WTC11 (cell line): ENCODE measurements around the gene CSNK1A1L. TPM values are rescaled to one million over a fixed set of nuclear protein-coding genes. Genes with fewer than 3 reads are reported as not detected.

Experiments used
- ATAC-seq: fragments of 200-7000 bp; cut with Tn5 transposase; 2 replicates; pipeline ENCODE4 v1.10.0; 2021; ENCODE audit warnings: mild to moderate bottlenecking, moderate library complexity
- CTCF ChIA-PET: fragments of 300-600 bp; sonication (Branson Sonifier 250); formaldehyde crosslinking; loops from one replicate; lab custom pipeline; 2021; ENCODE audit warnings: antibody characterized with exemption; lab: Charles Lee
- POLR2A ChIA-PET: fragments of 350-600 bp; sonication (Branson Sonifier 250); formaldehyde crosslinking; loops from one replicate; lab custom pipeline; 2021; ENCODE audit warnings: antibody characterized with exemption; lab: Charles Lee
- DNase-seq: peaks from one replicate; pipeline ENCODE4 v3.0.0; 2021; ENCODE audit warnings: low spot score
- H3K27ac Mint-ChIP-seq: 2 replicates; pipeline ENCODE4 v1.8.0; 2021; ENCODE audit warnings: mixed read lengths
- H3K27me3 Mint-ChIP-seq: 2 replicates; pipeline ENCODE4 v1.8.0; 2021; ENCODE audit warnings: low read depth, mild to moderate bottlenecking, moderate library complexity, mixed read lengths
- H3K36me3 Mint-ChIP-seq: 2 replicates; pipeline ENCODE4 v1.8.0; 2021; ENCODE audit warnings: mixed read lengths
- H3K4me1 Mint-ChIP-seq: 2 replicates; pipeline ENCODE4 v1.8.0; 2022; ENCODE audit warnings: mixed read lengths
- H3K4me3 Mint-ChIP-seq: 2 replicates; pipeline ENCODE4 v1.8.0; 2021; ENCODE audit warnings: mild to moderate bottlenecking, moderate library complexity, mixed read lengths
- H3K9me3 Mint-ChIP-seq: 2 replicates; pipeline ENCODE4 v1.8.0; 2021; ENCODE audit warnings: mixed read lengths
- CTCF ChIP-seq: fragments of 200-600 bp; IDR thresholded peaks from 2 replicates; pipeline ENCODE4 v1.8.0; 2022; ENCODE audit warnings: antibody characterized with exemption
- ERG ChIP-seq: fragments of 250-450 bp; sonication (Bioruptor Pico); IDR thresholded peaks from 2 replicates; pipeline ENCODE4 v1.8.0; 2021; ENCODE audit warnings: mild to moderate bottlenecking
- ESRRA ChIP-seq: sonication (generic); formaldehyde crosslinking; IDR thresholded peaks from 2 replicates; pipeline ENCODE4 v1.8.1; 2022; ENCODE audit warnings: mild to moderate bottlenecking, missing genetic modification reagents, borderline replicate concordance
- FOXP1 ChIP-seq: sonication (generic); formaldehyde crosslinking; IDR thresholded peaks from 2 replicates; pipeline ENCODE4 v1.8.0; 2022; ENCODE audit warnings: missing genetic modification reagents, mild to moderate bottlenecking, moderate library complexity, borderline replicate concordance
- MYBL2 ChIP-seq: sonication (generic); formaldehyde crosslinking; IDR thresholded peaks from 2 replicates; pipeline ENCODE4 v1.8.1; 2023; ENCODE audit warnings: mild to moderate bottlenecking, moderate library complexity, missing genetic modification reagents
- OVOL2 ChIP-seq: fragments of 250-450 bp; sonication (Bioruptor Pico); IDR thresholded peaks from 2 replicates; pipeline ENCODE4 v1.9.0; 2021; ENCODE audit warnings: mild to moderate bottlenecking, borderline replicate concordance
- SP1 ChIP-seq: sonication (generic); formaldehyde crosslinking; conservative IDR thresholded peaks from 2 replicates; pipeline ENCODE4 v1.8.1; 2022; ENCODE audit warnings: missing genetic modification reagents
- ZNF263 ChIP-seq: sonication (generic); formaldehyde crosslinking; IDR thresholded peaks from 2 replicates; pipeline ENCODE4 v1.8.1; 2022; ENCODE audit warnings: low read depth, mild to moderate bottlenecking, moderate library complexity, missing genetic modification reagents
- total RNA-seq: library from RNA; stranded (reverse); gene quantifications from 3 replicates; pipeline ENCODE4 v1.2.3, GENCODE V29; 2021
- TF ChIP-seq, protein P1 (sequence below): fragments of 250-450 bp; sonication (Bioruptor Pico); IDR thresholded peaks from 2 replicates; pipeline ENCODE4 v2.1.2; 2022; ENCODE audit warnings: mild to moderate bottlenecking, moderate library complexity
- TF ChIP-seq, protein P2 (sequence below): sonication (generic); formaldehyde crosslinking; IDR thresholded peaks from 2 replicates; pipeline ENCODE4 v1.8.0; 2022; ENCODE audit warnings: missing genetic modification reagents
- TF ChIP-seq, protein P3 (sequence below): sonication (generic); formaldehyde crosslinking; IDR thresholded peaks from 2 replicates; pipeline ENCODE4 v1.8.1; 2023; ENCODE audit warnings: mild to moderate bottlenecking, moderate library complexity, missing genetic modification reagents
- TF ChIP-seq, protein P4 (sequence below): sonication (generic); formaldehyde crosslinking; conservative IDR thresholded peaks from 2 replicates; pipeline ENCODE4 v1.8.1; 2022; ENCODE audit warnings: mild to moderate bottlenecking, missing genetic modification reagents

Gene CSNK1A1L
- total RNA-seq, 1 experiment from 2014 or later = not detected

DNA sequence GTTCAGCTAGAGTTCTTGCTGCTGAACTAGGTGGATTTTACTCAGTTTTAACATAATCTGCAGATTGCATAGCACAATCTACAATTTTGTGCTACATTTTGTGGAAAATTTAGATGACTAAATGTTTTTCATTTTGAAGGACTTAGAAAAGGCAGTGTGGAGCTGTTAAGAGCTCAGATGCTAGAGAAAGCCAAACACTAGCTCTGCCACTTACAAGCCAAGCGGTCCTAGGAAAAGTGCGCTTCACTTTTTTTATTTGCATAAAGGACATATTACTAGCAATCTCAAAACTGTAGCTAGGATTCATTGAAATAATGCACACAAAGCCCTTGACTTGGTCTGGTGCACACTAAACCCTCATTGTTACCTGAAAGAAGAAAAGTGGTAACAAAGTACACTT, 8.1 kb upstream of the CSNK1A1L start:
- Mint-ChIP-seq H3K27me3 (no peaks in the 10 kb centered on the region), H3K9me3 (no peaks in the 10 kb centered on the region), H3K36me3 (no peaks in the 10 kb centered on the region), H3K4me3 (no peak overlapping the region), H3K27ac (no peak overlapping the region), H3K4me1 (no peaks in the 10 kb centered on the region)
- no peak for DNase-seq
- CTCF ChIA-PET = no interaction called here
- TF ChIP-seq ERG (CRISPR knock-in tag) = no peak
- no peak for TF ChIP-seq MYBL2 (CRISPR knock-in tag)
- TF ChIP-seq, protein P1, sequence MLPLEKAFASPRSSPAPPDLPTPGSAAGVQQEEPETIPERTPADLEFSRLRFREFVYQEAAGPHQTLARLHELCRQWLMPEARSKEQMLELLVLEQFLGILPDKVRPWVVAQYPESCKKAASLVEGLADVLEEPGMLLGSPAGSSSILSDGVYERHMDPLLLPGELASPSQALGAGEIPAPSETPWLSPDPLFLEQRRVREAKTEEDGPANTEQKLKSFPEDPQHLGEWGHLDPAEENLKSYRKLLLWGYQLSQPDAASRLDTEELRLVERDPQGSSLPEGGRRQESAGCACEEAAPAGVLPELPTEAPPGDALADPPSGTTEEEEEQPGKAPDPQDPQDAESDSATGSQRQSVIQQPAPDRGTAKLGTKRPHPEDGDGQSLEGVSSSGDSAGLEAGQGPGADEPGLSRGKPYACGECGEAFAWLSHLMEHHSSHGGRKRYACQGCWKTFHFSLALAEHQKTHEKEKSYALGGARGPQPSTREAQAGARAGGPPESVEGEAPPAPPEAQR (CRISPR knock-in tag) = no peak
- TF ChIP-seq FOXP1 (CRISPR knock-in tag) = no peak
- no peak for TF ChIP-seq SP1 (CRISPR knock-in tag)
- no peak for TF ChIP-seq ZNF263 (CRISPR knock-in tag)
- TF ChIP-seq, protein P2, sequence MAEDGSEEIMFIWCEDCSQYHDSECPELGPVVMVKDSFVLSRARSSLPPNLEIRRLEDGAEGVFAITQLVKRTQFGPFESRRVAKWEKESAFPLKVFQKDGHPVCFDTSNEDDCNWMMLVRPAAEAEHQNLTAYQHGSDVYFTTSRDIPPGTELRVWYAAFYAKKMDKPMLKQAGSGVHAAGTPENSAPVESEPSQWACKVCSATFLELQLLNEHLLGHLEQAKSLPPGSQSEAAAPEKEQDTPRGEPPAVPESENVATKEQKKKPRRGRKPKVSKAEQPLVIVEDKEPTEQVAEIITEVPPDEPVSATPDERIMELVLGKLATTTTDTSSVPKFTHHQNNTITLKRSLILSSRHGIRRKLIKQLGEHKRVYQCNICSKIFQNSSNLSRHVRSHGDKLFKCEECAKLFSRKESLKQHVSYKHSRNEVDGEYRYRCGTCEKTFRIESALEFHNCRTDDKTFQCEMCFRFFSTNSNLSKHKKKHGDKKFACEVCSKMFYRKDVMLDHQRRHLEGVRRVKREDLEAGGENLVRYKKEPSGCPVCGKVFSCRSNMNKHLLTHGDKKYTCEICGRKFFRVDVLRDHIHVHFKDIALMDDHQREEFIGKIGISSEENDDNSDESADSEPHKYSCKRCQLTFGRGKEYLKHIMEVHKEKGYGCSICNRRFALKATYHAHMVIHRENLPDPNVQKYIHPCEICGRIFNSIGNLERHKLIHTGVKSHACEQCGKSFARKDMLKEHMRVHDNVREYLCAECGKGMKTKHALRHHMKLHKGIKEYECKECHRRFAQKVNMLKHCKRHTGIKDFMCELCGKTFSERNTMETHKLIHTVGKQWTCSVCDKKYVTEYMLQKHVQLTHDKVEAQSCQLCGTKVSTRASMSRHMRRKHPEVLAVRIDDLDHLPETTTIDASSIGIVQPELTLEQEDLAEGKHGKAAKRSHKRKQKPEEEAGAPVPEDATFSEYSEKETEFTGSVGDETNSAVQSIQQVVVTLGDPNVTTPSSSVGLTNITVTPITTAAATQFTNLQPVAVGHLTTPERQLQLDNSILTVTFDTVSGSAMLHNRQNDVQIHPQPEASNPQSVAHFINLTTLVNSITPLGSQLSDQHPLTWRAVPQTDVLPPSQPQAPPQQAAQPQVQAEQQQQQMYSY (CRISPR knock-in tag) = no peak
- TF ChIP-seq, protein P3, sequence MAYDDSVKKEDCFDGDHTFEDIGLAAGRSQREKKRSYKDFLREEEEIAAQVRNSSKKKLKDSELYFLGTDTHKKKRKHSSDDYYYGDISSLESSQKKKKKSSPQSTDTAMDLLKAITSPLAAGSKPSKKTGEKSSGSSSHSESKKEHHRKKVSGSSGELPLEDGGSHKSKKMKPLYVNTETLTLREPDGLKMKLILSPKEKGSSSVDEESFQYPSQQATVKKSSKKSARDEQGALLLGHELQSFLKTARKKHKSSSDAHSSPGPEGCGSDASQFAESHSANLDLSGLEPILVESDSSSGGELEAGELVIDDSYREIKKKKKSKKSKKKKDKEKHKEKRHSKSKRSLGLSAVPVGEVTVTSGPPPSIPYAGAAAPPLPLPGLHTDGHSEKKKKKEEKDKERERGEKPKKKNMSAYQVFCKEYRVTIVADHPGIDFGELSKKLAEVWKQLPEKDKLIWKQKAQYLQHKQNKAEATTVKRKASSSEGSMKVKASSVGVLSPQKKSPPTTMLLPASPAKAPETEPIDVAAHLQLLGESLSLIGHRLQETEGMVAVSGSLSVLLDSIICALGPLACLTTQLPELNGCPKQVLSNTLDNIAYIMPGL (CRISPR knock-in tag) = no peak
- TF ChIP-seq, protein P4, sequence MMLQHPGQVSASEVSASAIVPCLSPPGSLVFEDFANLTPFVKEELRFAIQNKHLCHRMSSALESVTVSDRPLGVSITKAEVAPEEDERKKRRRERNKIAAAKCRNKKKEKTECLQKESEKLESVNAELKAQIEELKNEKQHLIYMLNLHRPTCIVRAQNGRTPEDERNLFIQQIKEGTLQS (CRISPR knock-in tag) = no peak
- no peak for TF ChIP-seq OVOL2
- ATAC-seq = no peak
- POLR2A ChIA-PET = no interaction called here

GRCh38 chr13:37109051-37109678, 3.7 kb upstream of the CSNK1A1L start:
- H3K36me3 Mint-ChIP-seq = peaks cover 2% of the 10 kb centered on the region
- ChIA-PET CTCF (interaction anchor here (1.3 kb wide), 2 partner anchors 26 to 196 kb away, joined by 3 read pairs; no protein-coding TSS in a partner anchor), POLR2A (interaction anchor here (0.6 kb wide), 1 partner anchor 10 kb away, joined by 3 read pairs; no protein-coding TSS in a partner anchor)
- TF ChIP-seq CTCF (peak; percentile 45; the same call in 1 of the 2 replicates), ESRRA (CRISPR knock-in tag) (no peak)
- H3K9me3 Mint-ChIP-seq = peaks cover 7% of the 10 kb centered on the region
- no peak overlapping the region for H3K27ac Mint-ChIP-seq
- no peaks in the 10 kb centered on the region for H3K27me3 Mint-ChIP-seq
- ATAC-seq (no peak), DNase-seq (no peak)
- peaks cover 20% of the 10 kb centered on the region for H3K4me1 Mint-ChIP-seq
- no peak overlapping the region for H3K4me3 Mint-ChIP-seq
